HuH-7.5 (cell line): ENCODE measurements around the gene CENPS.
A peak's percentile ranks its signal among the peaks of the same experiment; 100 is the strongest.
"Not testable (repeated sequence)": the region's sequence is repeated elsewhere in the genome, so short reads cannot be mapped to it uniquely, and the experiment has no call there.

Experiments
- DNase-seq: peaks from one replicate; pipeline ENCODE4 v3.0.0; 2011; ENCODE audit warnings: low spot score

The CENPS gene

DNA sequence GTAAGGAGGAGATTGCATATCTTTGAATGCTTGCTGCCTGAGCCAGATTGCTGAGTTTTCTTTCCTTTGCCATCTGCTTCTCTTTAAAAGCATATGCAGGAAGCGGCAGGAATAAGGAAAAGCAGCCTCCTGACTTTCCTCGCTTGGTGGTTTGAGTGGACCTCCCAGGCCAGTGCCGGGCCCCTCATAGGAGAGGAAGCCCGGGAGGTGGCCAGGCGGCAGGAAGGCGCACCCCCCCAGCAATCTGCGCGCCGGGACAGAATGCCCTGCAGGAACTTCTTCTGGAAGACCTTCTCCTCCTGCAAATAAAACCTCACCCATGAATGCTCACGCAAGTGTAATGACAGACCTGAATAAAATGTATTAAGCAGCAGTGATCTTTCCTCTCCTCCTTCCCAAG lies 21.1 kb downstream of the CENPS start:
- DNase-seq, result no peak

- DNase-seq, result no peak
Observed at GRCh38 chr1:10456048-10456447, 25.8 kb downstream of the CENPS start.

DNA sequence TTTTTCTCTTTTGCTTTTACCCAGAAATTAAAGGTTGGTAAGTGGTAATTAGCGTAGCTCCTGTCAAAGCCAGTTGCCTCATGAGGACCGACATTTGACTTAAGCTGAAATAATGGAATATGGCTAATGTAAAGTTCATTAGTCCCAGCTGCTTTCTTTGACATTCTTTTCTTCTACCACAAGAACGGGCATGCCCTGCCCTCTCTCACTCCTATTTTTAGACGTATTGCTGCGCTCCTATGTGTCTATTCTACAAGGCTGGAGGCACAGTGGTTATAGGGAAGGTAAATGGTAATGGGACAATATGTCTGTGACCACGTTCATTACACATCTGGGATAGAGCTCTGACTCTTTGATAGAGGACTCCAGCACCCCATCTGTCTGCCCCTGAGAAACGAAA lies 26.4 kb downstream of the CENPS start:
- DNase-seq, result no peak

GRCh38 chr1:10457462-10457861 lies 27.2 kb downstream of the CENPS start:
- not testable (repeated sequence) for DNase-seq

DNA sequence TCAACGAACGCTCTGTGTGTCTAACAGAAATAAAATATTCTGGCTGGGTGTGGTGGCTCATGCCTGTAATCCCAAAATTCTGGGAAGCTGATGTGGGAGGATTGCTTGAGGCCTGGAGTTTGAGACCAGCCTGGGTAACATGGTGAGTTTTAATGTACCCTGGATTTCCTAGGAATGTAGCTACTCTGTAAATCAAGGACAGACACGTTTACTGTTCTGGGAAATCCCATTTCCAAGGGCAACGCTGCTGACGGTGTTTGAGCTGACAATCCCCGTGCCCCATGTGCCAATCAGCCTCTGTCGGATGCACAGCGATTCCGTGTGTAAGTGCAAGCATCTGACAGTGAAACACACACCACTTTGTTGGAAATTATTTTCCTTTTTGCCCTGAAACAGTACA lies 27.6 kb downstream of the CENPS start:
- DNase-seq, result no peak

DNA sequence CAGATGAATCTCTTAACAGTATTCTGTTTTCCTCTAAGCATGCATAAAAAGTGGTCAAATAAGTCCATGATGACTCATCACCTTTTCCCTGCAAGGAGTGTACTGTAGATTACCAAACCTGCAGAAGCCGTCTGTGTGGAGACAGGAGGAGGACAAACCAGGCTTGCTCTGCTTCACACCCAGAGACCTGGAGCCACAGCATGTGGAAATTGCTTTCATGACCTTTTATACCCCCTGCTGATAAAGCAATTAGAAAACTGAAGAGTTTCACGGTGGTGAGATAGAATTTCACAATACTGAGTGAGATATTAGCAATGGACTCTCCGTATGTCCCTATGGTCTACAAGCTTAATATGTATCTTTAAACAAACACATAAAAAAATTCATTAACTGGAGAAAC lies 29.0 kb downstream of the CENPS start:
- no peak for DNase-seq

GRCh38 chr1:10467078-10467477 lies 36.8 kb downstream of the CENPS start:
- DNase-seq, result no peak

GRCh38 chr1:10470043-10470442 lies 39.8 kb downstream of the CENPS start:
- no peak for DNase-seq

- DNase-seq, result no peak
Observed at GRCh38 chr1:10471411-10472219, 41.4 kb downstream of the CENPS start.

- peak; percentile 79 for DNase-seq
Observed at GRCh38 chr1:10472220-10473144, 42.2 kb downstream of the CENPS start, which contains the start of gene DFFA. Gene DFFA, minus strand, starts transcription at chr1:10472529. Its CDS starts 71 bp downstream, at chr1:10472458.

DNA sequence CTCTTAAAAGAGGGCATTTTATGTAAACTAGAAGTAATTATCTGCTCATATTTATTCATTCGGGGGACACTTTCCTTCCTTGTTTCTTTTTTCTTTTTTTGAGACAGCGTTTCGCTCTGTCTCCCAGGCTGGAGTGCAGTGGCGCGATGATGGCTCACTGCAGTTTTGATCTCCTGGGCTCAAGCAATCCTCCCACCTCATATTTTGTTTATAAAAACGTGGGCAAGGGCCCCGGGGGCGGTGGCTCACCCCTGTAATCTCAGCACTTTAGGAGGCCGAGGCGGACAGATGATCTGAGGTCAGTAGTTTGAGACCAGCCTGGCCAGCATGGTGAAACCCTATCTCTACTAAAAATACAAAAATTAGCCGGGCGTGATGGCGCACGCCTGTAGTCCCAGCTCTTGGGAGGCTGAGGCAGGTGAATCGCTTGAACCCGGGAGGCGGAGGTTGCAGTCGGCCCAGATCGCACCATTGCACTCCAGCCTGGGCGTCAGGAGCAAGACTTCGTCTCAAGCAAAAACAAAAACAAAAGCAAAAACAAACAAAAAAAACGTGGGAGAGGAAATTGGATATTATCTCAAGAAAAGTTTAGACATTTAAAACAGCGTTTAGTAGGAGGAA lies 43.0 kb downstream of the CENPS start:
- no peak for DNase-seq

DNA sequence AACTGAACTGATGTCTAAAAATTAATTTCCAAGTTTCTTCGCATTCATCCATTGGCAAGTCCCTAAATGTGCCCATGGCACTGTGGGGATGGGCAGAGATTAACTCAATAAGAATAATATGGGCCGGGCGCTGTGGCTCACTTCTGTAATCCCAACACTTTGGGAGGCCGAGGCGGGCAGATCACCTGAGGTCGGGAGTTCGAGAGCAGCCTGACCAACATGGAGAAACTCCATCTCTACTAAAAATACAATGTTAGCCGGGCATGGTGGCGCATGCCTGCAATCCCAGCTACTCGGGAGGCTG lies 44.0 kb downstream of the CENPS start:
- not testable (repeated sequence) for DNase-seq

DNA sequence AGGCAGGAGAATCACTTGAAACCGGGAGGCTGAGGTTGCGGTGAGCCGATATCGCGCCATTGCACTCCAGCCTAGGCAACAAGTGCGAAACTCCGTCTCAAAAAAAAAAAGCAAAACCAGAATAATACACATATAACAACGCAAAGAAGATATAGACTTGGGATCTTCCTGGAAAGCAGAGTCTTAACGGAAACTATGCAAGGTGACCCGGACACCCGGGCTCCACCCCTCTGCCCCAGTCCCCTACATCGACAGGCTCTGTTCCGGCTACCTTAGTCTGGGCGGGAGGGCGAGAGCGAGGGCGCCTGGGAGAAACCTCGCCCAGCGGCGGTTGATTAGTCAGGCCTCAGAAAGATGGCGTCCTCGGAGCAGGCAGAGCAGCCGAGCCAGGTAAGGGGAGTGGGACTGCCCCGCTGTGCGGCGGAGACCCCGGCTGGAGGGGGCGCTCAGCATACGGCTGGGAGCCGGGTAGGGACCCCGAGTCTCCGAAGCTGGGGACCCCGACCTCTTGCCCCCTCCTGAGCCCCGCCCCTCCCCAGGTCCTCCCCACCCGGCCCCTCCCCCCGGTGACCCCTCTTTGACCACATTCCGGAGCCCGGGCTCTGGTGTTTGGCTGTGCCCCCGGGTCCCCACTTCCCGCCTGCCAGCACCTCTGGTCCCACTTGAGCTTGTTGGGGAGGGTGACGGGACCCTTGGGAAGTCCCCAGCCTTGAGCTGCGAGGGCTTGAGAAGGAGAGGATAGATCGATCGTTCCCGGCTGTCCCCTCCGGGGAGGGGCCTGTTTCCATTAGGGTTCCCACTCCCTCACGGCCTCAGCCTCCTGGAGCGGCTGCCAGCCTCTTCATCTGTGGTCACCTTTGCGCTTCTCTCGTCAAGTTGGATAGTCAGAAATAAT lies 44.6 kb downstream of the CENPS start, which contains the start of gene PEX14:
Gene PEX14, plus strand, starts transcription at position 338 of the 895 bp plus-strand sequence. Its CDS starts 17 bp downstream, at position 355.
- DNase-seq, result peak; percentile 85

DNA sequence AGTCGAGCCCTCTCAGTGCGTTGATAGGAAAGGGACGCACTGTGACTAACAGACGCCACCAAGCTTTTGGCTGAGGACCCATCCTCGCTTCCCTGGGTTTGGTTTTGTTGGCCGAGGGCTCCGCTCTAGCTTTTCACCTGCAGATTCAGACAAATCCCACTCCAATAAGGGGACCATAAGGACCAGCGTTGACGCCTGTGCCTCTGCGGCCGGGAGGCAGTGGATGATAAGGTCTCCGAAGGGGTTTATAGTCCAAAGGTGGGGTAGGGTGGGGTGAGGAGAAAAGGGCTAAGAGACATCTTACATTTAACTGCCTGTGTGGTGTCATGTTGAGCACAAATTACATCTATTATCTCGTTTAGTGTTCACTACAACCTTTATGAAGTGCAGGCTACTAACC lies 45.3 kb downstream of the CENPS start:
- no peak for DNase-seq

GRCh38 chr1:10479296-10479695 lies 49.1 kb downstream of the CENPS start:
- no peak for DNase-seq

DNA sequence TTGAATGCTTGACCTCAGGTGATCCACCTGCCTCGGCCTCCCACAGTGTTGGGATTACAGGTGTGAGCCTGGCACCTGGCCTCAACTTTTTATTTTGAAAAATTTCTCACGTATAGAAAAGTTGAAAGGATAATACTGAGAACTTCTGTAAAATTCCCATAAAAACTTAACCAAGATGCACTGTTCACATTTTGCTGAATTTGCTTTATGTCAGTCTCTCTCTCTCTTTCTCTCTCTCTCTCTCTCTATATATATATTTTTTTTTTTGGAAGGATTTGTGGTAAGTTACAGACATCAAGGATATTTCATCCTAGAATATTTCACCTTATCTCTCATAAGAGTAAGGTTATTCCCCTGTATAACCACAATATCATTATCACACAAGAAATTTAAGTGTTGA lies 50.4 kb downstream of the CENPS start:
- no peak for DNase-seq

DNA sequence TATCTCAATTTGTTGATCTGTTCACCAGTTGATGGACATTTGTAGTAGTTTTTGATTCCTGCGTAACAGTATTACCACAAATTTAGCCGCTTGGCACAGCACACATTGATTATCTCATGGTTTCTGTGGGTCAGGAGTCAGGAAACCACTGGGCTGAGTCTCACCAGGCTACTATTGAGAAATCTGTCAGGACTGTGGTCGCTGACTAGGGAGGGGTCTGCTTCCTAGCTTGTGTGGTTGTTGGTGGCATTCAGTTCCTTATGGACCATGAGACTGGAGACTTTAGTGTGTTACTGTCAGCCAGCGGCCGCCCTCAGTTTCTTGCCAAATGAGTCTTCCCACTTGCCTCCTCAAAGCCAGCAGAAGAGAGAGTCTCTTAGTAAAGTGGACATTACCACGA lies 54.3 kb downstream of the CENPS start:
- no peak for DNase-seq

GRCh38 chr1:10489291-10490055 lies 59.2 kb downstream of the CENPS start:
- no peak for DNase-seq

- no peak for DNase-seq
Observed at GRCh38 chr1:10490286-10490970, 60.2 kb downstream of the CENPS start.
